ENCODE results near the gene COL21A1.

The COL21A1 gene

DNA sequence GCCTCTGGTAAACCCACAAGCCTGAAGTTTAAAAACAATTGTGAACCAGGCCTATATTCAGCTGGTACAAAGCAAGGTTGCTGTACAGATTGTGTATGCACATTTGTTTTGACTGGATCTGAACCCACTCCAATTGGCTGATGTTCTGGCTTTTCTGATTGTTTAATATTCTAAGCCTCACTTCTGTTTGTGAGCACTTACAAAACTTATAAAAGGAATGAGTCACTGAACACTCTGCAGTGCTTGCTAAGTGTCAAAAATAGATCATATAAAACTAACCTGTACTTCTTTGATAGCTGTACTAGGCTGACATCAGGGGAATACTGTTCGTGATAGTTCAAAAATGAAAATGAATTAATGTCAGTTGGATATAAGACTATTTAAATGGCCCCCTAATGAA lies 12.1 kb downstream of the COL21A1 start:
- TF ChIP-seq, protein P1, sequence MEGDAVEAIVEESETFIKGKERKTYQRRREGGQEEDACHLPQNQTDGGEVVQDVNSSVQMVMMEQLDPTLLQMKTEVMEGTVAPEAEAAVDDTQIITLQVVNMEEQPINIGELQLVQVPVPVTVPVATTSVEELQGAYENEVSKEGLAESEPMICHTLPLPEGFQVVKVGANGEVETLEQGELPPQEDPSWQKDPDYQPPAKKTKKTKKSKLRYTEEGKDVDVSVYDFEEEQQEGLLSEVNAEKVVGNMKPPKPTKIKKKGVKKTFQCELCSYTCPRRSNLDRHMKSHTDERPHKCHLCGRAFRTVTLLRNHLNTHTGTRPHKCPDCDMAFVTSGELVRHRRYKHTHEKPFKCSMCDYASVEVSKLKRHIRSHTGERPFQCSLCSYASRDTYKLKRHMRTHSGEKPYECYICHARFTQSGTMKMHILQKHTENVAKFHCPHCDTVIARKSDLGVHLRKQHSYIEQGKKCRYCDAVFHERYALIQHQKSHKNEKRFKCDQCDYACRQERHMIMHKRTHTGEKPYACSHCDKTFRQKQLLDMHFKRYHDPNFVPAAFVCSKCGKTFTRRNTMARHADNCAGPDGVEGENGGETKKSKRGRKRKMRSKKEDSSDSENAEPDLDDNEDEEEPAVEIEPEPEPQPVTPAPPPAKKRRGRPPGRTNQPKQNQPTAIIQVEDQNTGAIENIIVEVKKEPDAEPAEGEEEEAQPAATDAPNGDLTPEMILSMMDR (IDR thresholded peaks at IDR 0.05; ENCODE audit: low read depth, low read length), result no peak

DNA sequence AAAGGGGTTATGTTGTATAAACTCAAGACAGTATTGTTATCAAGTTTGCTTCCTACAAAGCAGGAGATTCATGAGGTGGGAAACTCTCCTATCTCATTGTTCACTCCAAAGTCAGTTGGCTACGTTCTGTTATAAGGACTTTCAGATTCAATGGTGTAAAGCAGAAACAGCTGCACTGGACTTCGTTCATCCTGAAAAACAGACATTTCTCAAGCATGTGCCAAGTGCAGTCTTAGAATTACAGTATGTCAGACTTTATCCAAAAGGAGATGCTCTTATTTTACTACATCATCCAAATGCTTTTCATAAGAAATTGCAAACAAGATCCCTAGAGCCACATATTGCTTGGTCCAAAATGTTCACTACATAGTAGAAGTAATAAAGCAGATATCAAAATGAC lies 14.9 kb downstream of the COL21A1 start:
- no peak overlapping the region for H3K4me3 ChIP-seq (ENCODE audit: low read depth, low read length)
- TF ChIP-seq, protein P1 (IDR thresholded peaks at IDR 0.05; ENCODE audit: low read depth, low read length), result no peak

More for the DNA sequence above, 12.1 kb downstream of the COL21A1 start:
- H3K4me3 ChIP-seq (ENCODE audit: low read depth, low read length), result no peak overlapping the region

DNA sequence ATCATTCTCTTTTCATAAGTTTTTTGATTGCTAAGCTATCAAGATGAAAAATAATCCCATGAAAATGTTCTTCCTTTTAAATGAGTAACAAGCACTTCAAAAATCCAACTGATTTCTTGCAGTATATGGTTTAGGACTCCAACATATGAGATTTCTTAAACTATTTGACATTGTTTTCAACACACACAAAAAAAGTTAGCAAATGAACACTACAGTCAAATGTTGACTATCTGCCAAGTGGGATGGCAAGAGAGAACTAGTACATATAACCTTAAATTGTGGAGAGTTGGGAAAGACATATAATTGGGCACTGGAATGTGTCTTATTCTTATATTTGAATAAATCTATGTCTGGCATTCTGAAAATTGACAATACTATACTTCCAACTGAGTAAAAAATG lies 15.6 kb downstream of the COL21A1 start:
- H3K4me3 ChIP-seq (ENCODE audit: low read depth, low read length), result no peak overlapping the region
- TF ChIP-seq, protein P1 (IDR thresholded peaks at IDR 0.05; ENCODE audit: low read depth, low read length), result no peak

DNA sequence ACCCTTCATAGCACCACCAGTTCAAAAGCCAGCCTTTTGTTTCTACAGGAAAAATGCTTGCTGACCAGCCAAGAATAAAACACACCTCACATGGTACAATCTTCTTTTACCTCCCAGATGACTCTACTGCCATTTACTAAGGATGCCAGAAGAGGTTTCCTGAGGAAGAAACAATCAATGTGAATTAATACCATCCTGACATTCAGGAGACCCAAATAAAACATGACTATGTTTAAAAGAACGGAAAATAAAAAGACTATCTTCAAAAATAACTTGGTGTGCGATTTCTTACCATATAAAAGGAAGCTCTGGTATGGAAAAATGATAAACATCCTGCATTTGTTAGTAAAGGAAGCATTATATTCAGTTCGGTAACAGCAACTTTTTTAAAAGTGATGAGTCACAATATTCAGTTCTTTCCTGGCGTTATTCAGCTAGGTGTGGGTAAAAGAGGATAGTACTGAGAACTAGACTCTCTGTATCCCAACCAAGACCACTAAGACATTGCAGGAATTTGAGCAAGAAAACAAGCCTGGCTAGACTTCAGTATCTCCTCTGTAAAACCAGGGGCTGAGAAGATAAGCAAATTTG lies 16.3 kb downstream of the COL21A1 start:
- H3K4me3 ChIP-seq (ENCODE audit: low read depth, low read length), result no peak overlapping the region
- TF ChIP-seq, protein P1 (IDR thresholded peaks at IDR 0.05; ENCODE audit: low read depth, low read length), result no peak

DNA sequence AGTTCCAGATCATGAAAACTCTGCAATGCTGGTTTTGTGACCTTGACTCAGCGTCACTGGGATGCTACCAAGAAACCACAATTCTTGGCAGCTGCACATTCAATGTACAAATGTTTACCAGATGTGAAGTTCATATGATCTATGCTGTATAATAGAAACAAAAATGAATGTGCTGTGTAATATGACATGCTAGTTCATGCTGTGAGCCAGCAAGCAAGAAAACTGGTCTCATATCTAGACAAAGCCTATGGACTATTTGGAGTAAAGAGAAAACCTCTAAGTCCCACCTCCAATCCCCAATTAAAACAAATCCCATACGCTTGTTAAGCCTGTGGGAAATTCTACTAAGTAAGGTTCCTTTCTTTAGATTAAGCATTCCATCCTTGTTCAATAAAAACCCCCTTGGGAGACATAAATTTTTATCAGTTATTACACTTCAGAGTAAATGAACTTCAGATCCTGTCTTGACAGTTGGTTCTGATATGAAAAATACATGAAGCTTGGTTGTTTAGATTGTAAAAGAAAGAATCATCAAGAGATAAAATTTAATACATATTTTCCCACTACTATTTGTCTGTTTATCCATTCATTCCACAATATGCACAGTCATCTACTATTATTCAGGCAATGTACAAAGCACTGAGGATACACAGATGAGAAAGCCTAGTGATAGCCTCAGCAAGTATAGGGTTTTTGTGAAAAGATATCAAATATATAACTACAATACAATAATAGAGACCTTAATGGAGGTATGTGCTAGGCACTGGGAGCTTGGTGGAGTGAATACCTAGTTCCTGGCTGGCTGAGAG lies 20.1 kb downstream of the COL21A1 start:
- no peak overlapping the region for H3K4me3 ChIP-seq (ENCODE audit: low read depth, low read length)
- TF ChIP-seq, protein P1 (IDR thresholded peaks at IDR 0.05; ENCODE audit: low read depth, low read length), result no peak

DNA sequence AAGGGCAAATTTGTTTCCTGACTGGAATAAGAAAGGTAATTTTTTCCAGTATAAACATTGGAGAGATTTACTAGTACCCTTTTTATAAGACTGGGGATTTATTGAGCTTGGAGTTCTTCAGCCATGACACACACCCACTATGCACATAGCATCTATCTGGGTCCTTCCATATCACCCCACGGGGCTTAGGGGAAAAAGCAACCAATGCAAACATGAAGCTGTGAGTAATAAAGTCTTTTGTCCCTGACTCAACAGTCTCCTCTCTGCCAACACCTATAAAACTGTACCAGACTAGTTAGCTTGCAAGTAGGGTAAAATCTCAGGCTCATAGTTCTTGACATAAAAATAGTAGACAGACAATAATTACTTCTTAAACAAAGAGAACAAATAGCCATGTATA lies 23.4 kb downstream of the COL21A1 start:
- TF ChIP-seq, protein P1 (IDR thresholded peaks at IDR 0.05; ENCODE audit: low read depth, low read length), result no peak
- H3K4me3 ChIP-seq (ENCODE audit: low read depth, low read length), result no peak overlapping the region

DNA sequence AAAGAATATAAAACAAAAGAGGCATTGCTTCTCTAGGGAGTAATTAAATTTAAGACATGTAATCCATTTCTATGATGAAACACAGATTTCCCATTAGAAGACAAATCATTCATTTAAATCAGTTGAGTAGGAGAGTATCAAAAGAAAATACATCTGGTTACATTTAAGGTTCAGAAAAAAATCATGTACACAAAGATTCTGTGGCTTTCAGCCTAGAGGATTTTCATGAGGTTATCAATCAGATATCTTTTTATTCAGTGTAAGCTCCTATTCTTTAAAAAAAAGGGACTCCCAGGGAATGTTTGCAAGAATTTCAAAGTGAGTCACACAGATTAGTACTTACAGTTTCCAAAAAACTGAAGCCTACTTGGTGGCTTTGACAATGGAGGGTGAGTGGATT lies 24.9 kb downstream of the COL21A1 start:
- TF ChIP-seq, protein P1 (IDR thresholded peaks at IDR 0.05; ENCODE audit: low read depth, low read length), result no peak
- no peak overlapping the region for H3K4me3 ChIP-seq (ENCODE audit: low read depth, low read length)

All from WI38 (cell line).